Measurements from ENCODE around the gene NOP53. TPM values are rescaled to one million over a fixed set of nuclear protein-coding genes. Genes with fewer than 3 reads are reported as not detected.
"Not testable (repeated sequence)": the region's sequence is repeated elsewhere in the genome, so short reads cannot be mapped to it uniquely, and the experiment has no call there.

The NOP53 gene
- total and polyA plus RNA-seq, 7 donors = 304 to 682 (median 560) TPM

- peaks cover 0 to 40% (median 33%) of the 10 kb centered on the region in 4 donors for H3K4me1 ChIP-seq
- intact Hi-C loops (cut with DNase I) = loop anchor here (1.0 kb wide), 3 partner anchors 11 to 29 kb away; partner anchors contain the start of gene EHD2
- WGBS, 2 donors = 44 to 59% methylated on average over 13 of the region's 13 CpGs
Measured at GRCh38 chr19:47742634-47743033, 2.7 kb upstream of the NOP53 start.

DNA sequence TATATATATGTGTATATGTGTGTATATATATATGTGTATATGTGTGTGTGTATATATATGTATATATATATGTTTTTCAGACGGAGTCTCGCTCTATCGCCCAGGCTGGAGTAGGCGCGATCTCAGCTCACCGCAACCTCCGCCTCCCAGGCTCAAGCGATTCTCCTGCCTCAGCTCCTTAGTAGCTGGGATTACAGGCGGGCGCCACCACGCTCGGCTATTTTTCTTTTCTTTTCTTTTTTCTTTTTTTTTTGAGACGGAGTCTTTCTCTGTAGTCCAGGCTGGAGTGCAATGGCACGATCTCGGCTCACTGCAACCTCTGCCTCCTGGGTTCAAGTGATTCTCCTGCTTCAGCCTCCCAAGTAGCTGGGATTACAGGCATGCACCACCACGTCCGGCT lies 783 bp downstream of the NOP53 start:
- DNase-seq; H3K27me3 ChIP-seq; intact Hi-C loops (cut with DNase I); H3K9me3 ChIP-seq: not testable (repeated sequence)
- peaks cover 24 to 50% (median 38%) of the 10 kb centered on the region in 4 donors for H3K36me3 ChIP-seq
- H3K27ac ChIP-seq = peak overlapping the region; percentile 93 to 97 (median 96)
- H3K4me3 ChIP-seq = peak overlapping the region; percentile 68 to 83 (median 78)
- 74 to 79% methylated on average over 17 of the region's 17 CpGs for WGBS, 2 donors
- peaks cover 0 to 52% (median 38%) of the 10 kb centered on the region in 4 donors for H3K4me1 ChIP-seq

More at GRCh38 chr19:47742634-47743033, 2.7 kb upstream of the NOP53 start:
- Histone ChIP-seq H3K9me3 (no peaks in the 10 kb centered on the region), H3K36me3 (peaks cover 0 to 51% (median 25%) of the 10 kb centered on the region in 4 donors), H3K27ac (peak overlapping the region; percentile 93 to 97 (median 96)), H3K27me3 (no peaks in the 10 kb centered on the region), H3K4me3 (peak overlapping the region in 3 of 4 donors; percentile 37 to 44 (median 41))
- no peak for DNase-seq
- TF ChIP-seq, protein P1, sequence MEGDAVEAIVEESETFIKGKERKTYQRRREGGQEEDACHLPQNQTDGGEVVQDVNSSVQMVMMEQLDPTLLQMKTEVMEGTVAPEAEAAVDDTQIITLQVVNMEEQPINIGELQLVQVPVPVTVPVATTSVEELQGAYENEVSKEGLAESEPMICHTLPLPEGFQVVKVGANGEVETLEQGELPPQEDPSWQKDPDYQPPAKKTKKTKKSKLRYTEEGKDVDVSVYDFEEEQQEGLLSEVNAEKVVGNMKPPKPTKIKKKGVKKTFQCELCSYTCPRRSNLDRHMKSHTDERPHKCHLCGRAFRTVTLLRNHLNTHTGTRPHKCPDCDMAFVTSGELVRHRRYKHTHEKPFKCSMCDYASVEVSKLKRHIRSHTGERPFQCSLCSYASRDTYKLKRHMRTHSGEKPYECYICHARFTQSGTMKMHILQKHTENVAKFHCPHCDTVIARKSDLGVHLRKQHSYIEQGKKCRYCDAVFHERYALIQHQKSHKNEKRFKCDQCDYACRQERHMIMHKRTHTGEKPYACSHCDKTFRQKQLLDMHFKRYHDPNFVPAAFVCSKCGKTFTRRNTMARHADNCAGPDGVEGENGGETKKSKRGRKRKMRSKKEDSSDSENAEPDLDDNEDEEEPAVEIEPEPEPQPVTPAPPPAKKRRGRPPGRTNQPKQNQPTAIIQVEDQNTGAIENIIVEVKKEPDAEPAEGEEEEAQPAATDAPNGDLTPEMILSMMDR (IDR thresholded peaks at IDR 0.05) = no peak
- no peak for TF ChIP-seq EP300 (IDR thresholded peaks at IDR 0.05)
- TF ChIP-seq POLR2AphosphoS5 (IDR thresholded peaks at IDR 0.05) = no peak
- no peak for TF ChIP-seq POLR2A (IDR thresholded peaks at IDR 0.05)

- DNase-seq = no peak
- Histone ChIP-seq H3K4me1 (peaks cover 0 to 32% (median 22%) of the 10 kb centered on the region in 4 donors), H3K27me3 (no peaks in the 10 kb centered on the region), H3K9me3 (no peaks in the 10 kb centered on the region), H3K4me3 (no peak overlapping the region), H3K36me3 (peaks cover 55 to 73% (median 61%) of the 10 kb centered on the region in 4 donors), H3K27ac (no peak overlapping the region)
- WGBS, 2 donors = 50 to 77% methylated on average over 3 of the region's 3 CpGs
- TF ChIP-seq EP300 (IDR thresholded peaks at IDR 0.05) (no peak), POLR2AphosphoS5 (IDR thresholded peaks at IDR 0.05) (no peak), POLR2A (IDR thresholded peaks at IDR 0.05) (no peak)
- TF ChIP-seq, protein P1 (IDR thresholded peaks at IDR 0.05) = no peak
- intact Hi-C loops (cut with DNase I) = no loop called here
Measured at GRCh38 chr19:47749326-47749725, 4.0 kb downstream of the NOP53 start.

DNA sequence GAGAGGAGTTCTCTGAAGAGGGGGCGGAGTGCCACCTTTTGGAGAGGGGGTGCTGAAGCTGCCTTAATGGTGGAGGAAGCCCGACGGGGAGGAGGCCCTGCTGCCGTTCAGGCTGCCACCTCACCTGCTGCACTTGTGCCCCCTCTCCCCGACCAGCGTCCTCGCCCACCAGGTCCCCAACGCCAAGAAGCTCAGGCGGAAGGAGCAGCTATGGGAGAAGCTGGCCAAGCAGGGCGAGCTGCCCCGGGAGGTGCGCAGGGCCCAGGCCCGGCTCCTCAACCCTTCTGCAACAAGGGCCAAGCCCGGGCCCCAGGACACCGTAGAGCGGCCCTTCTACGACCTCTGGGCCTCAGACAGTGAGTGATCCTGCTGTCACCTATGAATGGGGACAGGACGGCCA lies 5.4 kb downstream of the NOP53 start:
- H3K27me3 ChIP-seq = no peaks in the 10 kb centered on the region
- no peak for TF ChIP-seq POLR2AphosphoS5 (IDR thresholded peaks at IDR 0.05)
- WGBS, 2 donors = 93 to 95% methylated on average over 18 of the region's 18 CpGs
- peaks cover 0 to 27% (median 18%) of the 10 kb centered on the region in 4 donors for H3K4me1 ChIP-seq
- peaks cover 69 to 87% (median 76%) of the 10 kb centered on the region in 4 donors for H3K36me3 ChIP-seq
- no peak for DNase-seq
- intact Hi-C loops (cut with DNase I) = no loop called here
- H3K4me3 ChIP-seq = no peak overlapping the region
- no peaks in the 10 kb centered on the region for H3K9me3 ChIP-seq
- no peak overlapping the region for H3K27ac ChIP-seq

DNA sequence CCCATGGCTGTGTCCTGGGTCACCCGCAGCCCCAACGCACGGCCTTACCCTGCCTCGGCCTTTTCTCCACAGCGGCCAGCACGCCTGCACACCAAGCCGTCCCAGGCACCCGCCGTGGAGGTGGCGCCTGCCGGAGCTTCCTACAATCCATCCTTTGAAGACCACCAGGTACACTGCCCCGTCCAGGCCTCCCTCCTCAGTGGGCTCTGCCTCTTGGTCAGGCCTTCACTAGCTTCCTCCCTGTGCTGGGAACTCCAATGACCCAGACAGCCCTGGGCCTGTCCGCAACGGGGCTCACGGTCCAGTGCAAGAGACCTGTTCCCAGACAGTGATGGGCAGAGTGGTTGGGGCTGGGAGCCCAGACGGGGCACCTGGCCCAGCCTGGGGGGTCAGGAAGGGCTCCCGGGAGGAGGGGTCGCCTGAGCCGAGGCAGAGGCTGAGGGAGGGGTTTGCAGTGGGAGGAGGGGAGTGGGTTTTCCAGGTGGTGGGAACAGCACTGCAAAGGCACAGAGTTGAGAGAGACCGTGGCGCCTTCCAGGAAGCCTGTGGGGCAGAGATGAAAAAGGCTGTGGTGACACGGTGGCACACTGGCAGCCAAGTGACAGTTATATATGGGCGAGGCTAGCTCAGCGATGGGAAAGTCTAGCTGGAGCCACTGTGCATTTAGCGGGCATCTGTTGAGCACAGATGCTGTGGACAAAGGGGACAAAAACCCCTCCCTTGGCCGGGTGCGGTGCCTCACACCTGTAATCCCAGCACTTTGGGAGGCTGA lies 7.3 kb downstream of the NOP53 start:
- H3K27me3 ChIP-seq = no peaks in the 10 kb centered on the region
- H3K4me3 ChIP-seq = no peak overlapping the region
- DNase-seq = no peak
- TF ChIP-seq EP300 (IDR thresholded peaks at IDR 0.05) (no peak), POLR2AphosphoS5 (IDR thresholded peaks at IDR 0.05) (no peak), POLR2A (IDR thresholded peaks at IDR 0.05) (no peak)
- TF ChIP-seq, protein P1 (IDR thresholded peaks at IDR 0.05) = no peak
- intact Hi-C loops (cut with DNase I) = no loop called here
- no peaks in the 10 kb centered on the region for H3K9me3 ChIP-seq
- no peak overlapping the region for H3K27ac ChIP-seq
- peaks cover 85 to 98% (median 94%) of the 10 kb centered on the region in 4 donors for H3K36me3 ChIP-seq
- H3K4me1 ChIP-seq = peaks cover 0 to 11% (median 5%) of the 10 kb centered on the region in 4 donors
- WGBS, 2 donors = 83 to 87% methylated on average over 27 of the region's 27 CpGs

Data from sigmoid colon (tissue), 7 donors.